Stomach (tissue), 4 donors: ENCODE measurements around the gene TRMT10C.

Experiments
- EP300 ChIP-seq: sonication (generic); formaldehyde crosslinking; IDR thresholded peaks from one replicate; pipeline ENCODE4 v1.6.1; 2017; ENCODE audit warnings: antibody characterized with exemption
- POLR2A ChIP-seq, 4 donors: fragments of 450-650 bp; IDR thresholded peaks; one replicate each; pipeline ENCODE4 v1.6.1; 2016; ENCODE audit warnings: antibody characterized with exemption in 4 of 4, control low read depth in 2 of 4, mild to moderate bottlenecking in 1 of 4, moderate library complexity in 1 of 4
- POLR2AphosphoS5 ChIP-seq, 3 donors: sonication (generic); formaldehyde crosslinking; IDR thresholded peaks; one replicate each; pipeline ENCODE4 v1.6.1; 2016; ENCODE audit warnings: antibody characterized with exemption in 3 of 3
- TF ChIP-seq, protein P1 (sequence below), 7 experiments: fragments of 450-650 bp in 4 of 7; fragments of 200-600 bp in 3 of 7; sonication (generic) in 3 of 7; IDR thresholded peaks; one replicate each; pipeline ENCODE4 v1.5.1; 2016 to 2019; ENCODE audit warnings: antibody characterized with exemption in 7 of 7, control low read depth in 2 of 7, mild to moderate bottlenecking in 1 of 7

- no peak for TF ChIP-seq EP300
- TF ChIP-seq, protein P1, sequence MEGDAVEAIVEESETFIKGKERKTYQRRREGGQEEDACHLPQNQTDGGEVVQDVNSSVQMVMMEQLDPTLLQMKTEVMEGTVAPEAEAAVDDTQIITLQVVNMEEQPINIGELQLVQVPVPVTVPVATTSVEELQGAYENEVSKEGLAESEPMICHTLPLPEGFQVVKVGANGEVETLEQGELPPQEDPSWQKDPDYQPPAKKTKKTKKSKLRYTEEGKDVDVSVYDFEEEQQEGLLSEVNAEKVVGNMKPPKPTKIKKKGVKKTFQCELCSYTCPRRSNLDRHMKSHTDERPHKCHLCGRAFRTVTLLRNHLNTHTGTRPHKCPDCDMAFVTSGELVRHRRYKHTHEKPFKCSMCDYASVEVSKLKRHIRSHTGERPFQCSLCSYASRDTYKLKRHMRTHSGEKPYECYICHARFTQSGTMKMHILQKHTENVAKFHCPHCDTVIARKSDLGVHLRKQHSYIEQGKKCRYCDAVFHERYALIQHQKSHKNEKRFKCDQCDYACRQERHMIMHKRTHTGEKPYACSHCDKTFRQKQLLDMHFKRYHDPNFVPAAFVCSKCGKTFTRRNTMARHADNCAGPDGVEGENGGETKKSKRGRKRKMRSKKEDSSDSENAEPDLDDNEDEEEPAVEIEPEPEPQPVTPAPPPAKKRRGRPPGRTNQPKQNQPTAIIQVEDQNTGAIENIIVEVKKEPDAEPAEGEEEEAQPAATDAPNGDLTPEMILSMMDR (IDR thresholded peaks at IDR 0.05) = no peak
- TF ChIP-seq POLR2A (IDR thresholded peaks at IDR 0.05) = no peak
- TF ChIP-seq POLR2AphosphoS5 (IDR thresholded peaks at IDR 0.05) = no peak
Measured at GRCh38 chr3:101603184-101603583, 41.5 kb downstream of the TRMT10C start.
